ENCODE data around the gene RAPGEF2.
"Not testable (repeated sequence)": the region's sequence is repeated elsewhere in the genome, so short reads cannot be mapped to it uniquely, and the experiment has no call there.

The RAPGEF2 gene

DNA sequence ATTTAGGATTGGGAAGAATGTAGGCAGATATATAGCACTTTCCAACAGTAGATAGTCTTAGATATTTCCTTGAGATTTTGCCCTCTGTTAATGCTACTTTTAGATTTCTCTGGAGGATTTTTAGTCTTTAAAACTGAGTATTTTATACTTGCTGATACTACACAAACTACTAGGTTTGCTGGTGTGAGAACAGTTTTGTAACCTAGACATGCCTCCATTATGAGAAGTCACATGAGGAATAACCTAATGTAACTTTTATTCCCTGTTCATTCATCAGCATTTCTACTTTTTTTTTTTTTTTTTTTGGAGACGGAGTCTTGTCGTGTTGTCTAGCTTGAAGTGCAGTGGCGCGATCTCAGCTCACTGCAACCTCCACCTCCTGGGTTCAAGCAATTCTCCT lies 137.2 kb downstream of the RAPGEF2 start:
- DNase-seq (ENCODE audit: low spot score): no peak

DNA sequence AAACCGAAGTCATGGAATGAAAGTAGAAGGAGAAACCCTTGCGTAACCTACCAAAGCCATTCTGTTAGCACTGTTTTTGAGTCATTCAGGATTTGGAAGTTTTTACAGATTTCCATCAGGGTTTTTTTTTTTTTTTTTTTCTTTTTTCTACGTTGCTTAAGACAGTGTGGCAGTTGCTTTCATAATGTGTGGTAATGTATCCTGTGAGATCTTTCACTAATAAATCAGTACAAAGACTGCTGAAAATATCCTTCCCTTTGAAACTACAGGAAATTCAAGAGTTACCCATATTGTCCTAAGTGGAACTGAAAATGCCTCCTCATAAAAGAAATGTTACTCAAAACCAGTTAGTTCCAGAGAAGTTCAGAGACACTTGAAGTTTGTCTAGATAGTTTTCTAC lies 137.8 kb downstream of the RAPGEF2 start:
- peak; percentile 26 for DNase-seq (ENCODE audit: low spot score)

DNA sequence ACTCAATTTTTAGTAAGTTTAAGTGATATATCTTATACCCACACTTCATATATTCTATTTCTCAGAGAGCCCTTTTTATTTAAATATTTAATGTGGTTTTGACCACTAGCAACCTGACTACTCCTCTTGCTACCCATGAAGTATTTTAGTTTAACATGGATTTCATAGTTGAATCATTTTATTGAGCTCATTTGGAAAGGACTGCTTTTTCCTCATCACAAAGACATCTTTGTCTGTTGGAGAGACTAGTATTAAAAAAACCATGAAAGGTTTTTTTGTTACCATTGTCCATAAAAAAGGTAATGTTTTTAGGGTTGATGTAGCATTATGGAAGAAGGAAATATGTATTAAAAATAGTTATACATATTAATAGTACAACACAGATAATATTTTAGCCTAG lies 139.5 kb downstream of the RAPGEF2 start:
- no peak for DNase-seq (ENCODE audit: low spot score)

GRCh38 chr4:159248384-159249178 lies 145.7 kb downstream of the RAPGEF2 start:
- DNase-seq (ENCODE audit: low spot score): peak; percentile 76

DNA sequence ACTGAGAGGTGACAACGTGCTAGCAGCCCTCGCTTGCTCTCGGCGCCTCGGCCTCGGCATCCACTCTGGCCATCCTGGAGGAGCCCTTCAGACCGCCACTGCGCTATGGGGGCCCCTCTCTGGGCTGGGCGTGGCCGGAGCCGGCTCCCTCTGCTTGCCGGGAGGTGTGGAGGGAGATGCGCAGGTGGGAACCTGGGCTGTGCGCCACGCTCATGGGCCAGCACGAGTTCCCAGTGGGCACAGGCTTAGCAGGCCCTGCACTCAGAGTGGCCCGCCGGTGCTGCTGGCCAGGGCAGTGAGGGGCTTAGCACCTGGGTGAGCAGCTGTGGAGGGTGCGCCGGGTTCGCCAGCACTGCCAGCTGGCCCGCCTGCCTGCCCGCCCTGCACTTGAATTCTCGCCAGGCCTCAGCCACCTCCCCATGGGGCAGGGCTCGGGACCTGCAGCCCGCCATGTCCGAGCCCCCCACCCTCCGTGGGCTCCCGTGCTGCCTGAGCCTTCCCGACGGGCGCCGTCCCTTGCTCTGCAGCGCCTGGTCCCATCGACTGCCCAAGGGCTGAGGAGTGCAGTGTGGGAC lies 148.0 kb downstream of the RAPGEF2 start:
- no peak for DNase-seq (ENCODE audit: low spot score)

GRCh38 chr4:159251580-159251979 lies 148.7 kb downstream of the RAPGEF2 start:
- not testable (repeated sequence) for DNase-seq (ENCODE audit: low spot score)

- no peak for DNase-seq (ENCODE audit: low spot score)
Measured at GRCh38 chr4:159252491-159252890, 149.6 kb downstream of the RAPGEF2 start.

DNA sequence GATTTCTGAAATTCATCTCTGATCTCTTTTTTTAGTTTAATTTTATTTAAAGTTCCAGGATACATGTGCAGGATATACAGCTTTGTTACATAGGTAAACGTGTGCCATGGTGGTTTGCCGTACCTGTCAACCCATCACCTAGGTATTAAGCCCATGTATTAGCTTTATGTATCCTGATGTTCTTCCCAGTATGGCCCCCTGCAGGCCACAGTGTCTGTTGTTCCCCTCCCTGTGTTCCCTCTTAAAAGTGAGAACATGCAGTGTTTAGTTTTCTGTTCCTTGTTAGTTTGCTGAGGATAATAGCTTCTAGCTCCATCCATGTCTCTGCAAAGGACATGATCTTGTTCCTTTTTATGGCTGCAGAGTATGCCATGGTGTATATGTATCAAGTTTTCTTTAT lies 153.2 kb downstream of the RAPGEF2 start:
- DNase-seq (ENCODE audit: low spot score): no peak

DNA sequence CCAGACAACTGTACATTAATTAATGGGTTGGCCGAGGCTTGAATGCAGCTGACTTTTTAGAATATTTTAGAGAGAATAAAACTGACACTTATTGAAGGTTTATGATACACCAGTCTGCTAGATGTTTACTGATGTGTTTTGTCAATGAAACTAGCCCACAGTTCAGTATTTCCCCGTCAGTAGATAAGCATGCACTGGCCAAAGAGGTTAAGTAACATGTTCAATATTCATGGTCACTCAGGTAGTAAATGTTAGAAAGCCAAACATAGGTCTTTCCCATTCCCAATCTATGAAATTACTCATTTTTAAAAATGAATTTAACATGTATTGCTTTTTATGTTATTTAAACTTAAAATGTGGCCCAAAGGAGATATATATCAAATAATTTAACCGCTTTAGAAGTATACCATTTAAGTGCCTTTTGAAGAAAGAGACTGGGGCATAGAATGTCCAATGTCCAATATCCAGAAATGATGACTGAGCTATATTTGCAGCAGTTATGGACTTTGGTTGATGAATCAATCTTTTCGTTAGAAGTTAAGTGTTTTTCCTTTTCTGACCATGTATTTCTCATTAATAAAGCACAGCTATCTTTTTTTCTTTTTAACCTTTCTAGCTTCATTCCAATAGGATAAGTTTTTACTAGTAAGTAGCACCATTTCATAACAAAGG lies 156.1 kb downstream of the RAPGEF2 start:
- DNase-seq (ENCODE audit: low spot score): no peak

- DNase-seq (ENCODE audit: low spot score): no peak
Measured at GRCh38 chr4:159264057-159264456, 161.2 kb downstream of the RAPGEF2 start.

GRCh38 chr4:159266981-159267868 lies 164.3 kb downstream of the RAPGEF2 start:
- DNase-seq (ENCODE audit: low spot score): peak; percentile 14

DNA sequence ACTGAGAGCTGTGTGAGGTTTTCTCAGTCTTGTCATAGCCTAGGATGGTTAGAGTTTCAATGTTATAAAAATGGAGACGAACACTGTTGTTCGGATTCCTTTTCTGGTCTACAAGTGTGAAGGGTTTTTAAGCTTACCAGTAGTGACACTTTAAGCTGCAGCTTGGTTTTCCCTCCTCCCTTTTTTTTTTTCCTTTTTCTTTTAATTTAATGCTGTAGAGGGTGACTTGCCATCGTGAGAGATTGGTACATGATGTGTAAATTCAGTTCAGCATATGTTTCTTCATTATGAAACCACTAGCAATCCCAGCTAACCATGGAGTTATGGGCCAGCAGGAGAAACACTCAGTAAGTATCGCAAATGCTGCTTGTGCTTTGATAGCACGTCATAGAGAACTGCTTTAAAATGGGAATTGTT lies 165.0 kb downstream of the RAPGEF2 start:
- no peak for DNase-seq (ENCODE audit: low spot score)

DNA sequence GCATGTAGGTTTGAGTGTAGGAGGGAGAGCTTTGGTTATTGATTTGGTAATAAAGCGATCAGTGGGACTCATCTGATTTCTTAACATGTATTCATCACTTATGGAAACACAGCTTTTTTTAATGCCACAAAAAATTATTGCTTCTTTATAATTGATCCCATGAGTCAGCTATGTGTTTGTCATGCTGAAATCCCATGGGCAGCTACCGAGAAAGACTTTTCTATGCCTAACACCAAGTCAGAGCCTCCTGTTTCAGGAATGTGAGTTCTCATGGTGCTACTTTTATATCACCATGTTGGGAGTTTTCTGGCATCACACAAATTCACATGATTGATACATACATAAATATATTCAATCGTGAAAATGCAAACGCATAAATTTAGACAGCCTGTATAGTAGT lies 165.7 kb downstream of the RAPGEF2 start:
- DNase-seq (ENCODE audit: low spot score): no peak

- no peak for DNase-seq (ENCODE audit: low spot score)
Measured at GRCh38 chr4:159269116-159269515, 166.2 kb downstream of the RAPGEF2 start.

DNA sequence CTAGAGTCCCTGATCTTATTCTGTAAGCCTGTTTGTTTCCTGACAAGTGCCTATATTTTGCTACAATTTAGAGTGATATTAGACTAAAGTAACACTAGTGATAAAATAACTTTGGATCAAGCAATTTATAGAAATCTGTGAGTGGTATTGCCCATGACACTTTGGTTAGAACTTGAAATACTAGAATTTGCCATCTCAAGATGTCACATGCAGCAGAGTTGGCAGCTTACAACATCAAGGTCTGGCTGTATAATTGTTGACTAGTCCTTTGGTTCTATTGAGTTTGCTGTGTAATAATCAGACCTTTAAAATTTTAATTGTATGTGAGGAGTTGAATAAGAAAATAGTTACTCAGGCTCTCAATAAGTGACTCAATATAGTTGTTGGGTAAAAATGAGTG lies 167.1 kb downstream of the RAPGEF2 start:
- DNase-seq (ENCODE audit: low spot score): no peak

DNA sequence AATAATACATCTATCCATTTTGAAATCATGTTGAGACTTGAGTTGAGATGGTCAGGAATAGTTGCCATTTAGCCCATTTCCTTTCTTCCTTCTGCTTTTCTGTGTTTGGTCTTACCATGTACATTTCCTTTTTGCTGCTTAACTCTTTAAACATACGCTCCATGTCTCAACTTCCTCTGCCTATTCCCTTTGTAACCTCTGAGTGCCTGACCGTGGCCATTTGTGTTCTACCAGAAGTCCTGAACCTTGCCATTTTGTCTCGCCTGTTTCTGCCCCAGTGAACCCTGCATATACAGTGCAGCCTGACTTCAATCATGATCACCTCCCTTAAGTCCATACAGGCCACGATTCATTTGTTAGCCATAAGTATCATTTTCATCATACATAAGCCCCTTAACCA lies 169.0 kb downstream of the RAPGEF2 start:
- no peak for DNase-seq (ENCODE audit: low spot score)

GRCh38 chr4:159272273-159273140 lies 169.6 kb downstream of the RAPGEF2 start:
- DNase-seq (ENCODE audit: low spot score): no peak

DNA sequence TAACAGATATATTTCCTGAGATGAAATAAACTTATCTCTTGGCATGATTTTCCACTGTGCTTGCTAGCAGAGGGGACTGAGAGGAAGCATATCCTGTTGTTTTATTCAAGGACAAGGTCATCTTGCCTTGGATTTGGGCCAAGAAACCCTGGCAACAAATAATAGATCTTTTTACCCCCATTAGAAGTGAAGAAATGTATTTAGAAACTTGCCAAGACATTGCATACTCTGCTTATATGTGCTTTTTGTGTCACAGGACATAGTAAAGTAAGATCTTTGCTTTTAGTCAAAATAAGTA lies 170.2 kb downstream of the RAPGEF2 start:
- DNase-seq (ENCODE audit: low spot score): no peak

GRCh38 chr4:159273841-159274240 lies 171.0 kb downstream of the RAPGEF2 start:
- no peak for DNase-seq (ENCODE audit: low spot score)

DNA sequence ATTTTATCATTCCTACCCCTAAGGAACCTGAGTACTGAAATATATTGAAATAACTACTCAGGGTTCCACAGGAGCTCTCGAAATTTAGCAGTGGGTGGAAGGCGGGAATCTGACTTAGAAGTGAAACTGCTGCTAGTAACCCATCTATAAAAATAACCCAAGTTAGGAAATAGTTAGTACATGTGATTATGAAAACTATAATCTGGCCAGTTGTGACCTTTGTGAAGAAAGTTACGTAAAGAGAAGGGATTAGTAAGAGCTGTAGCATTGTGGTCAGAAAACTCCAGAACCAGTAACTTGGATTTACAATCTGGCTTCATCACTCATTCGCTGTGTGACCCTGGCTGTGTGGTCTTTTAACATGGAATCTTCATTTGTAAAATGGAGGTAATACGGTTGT lies 175.5 kb downstream of the RAPGEF2 start:
- no peak for DNase-seq (ENCODE audit: low spot score)

GRCh38 chr4:159279084-159279483 lies 176.2 kb downstream of the RAPGEF2 start:
- no peak for DNase-seq (ENCODE audit: low spot score)
